HCT116 (cell line): ENCODE data around the gene RNF114. TPM values are rescaled to one million over a fixed set of nuclear protein-coding genes. Genes with fewer than 3 reads are reported as not detected.
A peak's percentile ranks its signal among the peaks of the same experiment; 100 is the strongest.

Source experiments
- ATAC-seq: fragments of 200-7000 bp; cut with Tn5 transposase; 2 replicates; pipeline ENCODE4 v1.9.1; 2020; ENCODE audit warnings: mild to moderate bottlenecking, moderate library complexity
- BruUV-seq: library from RNA; stranded (reverse); fragments of 400-500 nt; replicated peaks from 2 replicates; lab custom pipeline; 2021; lab: Mats Ljungman, UMichigan
- CTCF ChIA-PET: fragments of 300-600 bp; sonication (Branson Sonifier 250); formaldehyde crosslinking; loops from one replicate; lab custom pipeline; 2021; ENCODE audit warnings: antibody characterized with exemption; lab: Charles Lee
- POLR2A ChIA-PET: fragments of 300-600, 350-600 bp; sonication (Branson Sonifier 250); formaldehyde crosslinking; loops from one replicate; lab custom pipeline; 2021; ENCODE audit warnings: antibody characterized with exemption; lab: Charles Lee
- RAD21 ChIA-PET, 2 experiments: fragments of 300-600 bp; sonication (Branson Sonifier 250); formaldehyde crosslinking; loops; one replicate each; lab custom pipeline; 2023; ENCODE audit warnings: low total read pairs in 2 of 2; ENCODE audit not compliant: uncharacterized antibody in 2 of 2, unreplicated experiment in 2 of 2, low non-redundant PET in 1 of 2; lab: Charles Lee
- DNase-seq: peaks from one replicate; pipeline ENCODE4 v3.0.0-alpha.2; 2010; ENCODE audit warnings: low read depth, low spot score
- H2AFZ ChIP-seq: fragments of 200-600 bp; shearing (Covaris generic), sonication (generic); 2 replicates; pipeline ENCODE4 v1.6.1; 2017; ENCODE audit warnings: low read depth, mixed run types, mixed read lengths, antibody characterized with exemption, low read length; ENCODE audit not compliant: poor library complexity, severe bottlenecking
- H3K27ac ChIP-seq: 2 replicates; pipeline ENCODE4 v1.5.1; 2012; ENCODE audit warnings: low read depth, low read length
- H3K27me3 ChIP-seq: fragments of 200-600 bp; sonication (generic); 2 replicates; pipeline ENCODE4 v1.6.1; 2016; ENCODE audit warnings: mixed run types, low read length, mixed read lengths; ENCODE audit not compliant: insufficient read depth
- H3K36me3 ChIP-seq, 2 experiments: fragments of 200-500 bp in 1 of 2; fragments of 200-600 bp in 1 of 2; sonication (Bioruptor generic) in 1 of 2; sonication (generic) in 1 of 2; 2 replicates each; pipeline versions ENCODE4 v1.5.1 to v1.6.1; 2014 to 2016; ENCODE audit warnings: low read length in 2 of 2, inconsistent platforms in 1 of 2, mixed read lengths in 1 of 2, mixed run types in 1 of 2; ENCODE audit not compliant: insufficient read depth in 2 of 2, control insufficient read depth in 1 of 2
- H3K4me1 ChIP-seq, 2 experiments: fragments of 200-600 bp in 1 of 2; sonication (generic) in 1 of 2; 2 replicates each; pipeline versions ENCODE4 v1.5.1 to v1.6.1; 2012 to 2017; ENCODE audit warnings: low read length in 2 of 2, inconsistent platforms in 1 of 2, mild to moderate bottlenecking in 1 of 2, mixed read lengths in 1 of 2, mixed run types in 1 of 2, moderate library complexity in 1 of 2; ENCODE audit not compliant: insufficient read depth in 2 of 2, control insufficient read depth in 1 of 2
- H3K4me2 ChIP-seq: fragments of 200-600 bp; sonication (generic); 2 replicates; pipeline ENCODE4 v1.6.1; 2017; ENCODE audit warnings: mixed run types, low read length, mixed read lengths
- H3K4me3 ChIP-seq, 2 experiments: fragments of 200-600 bp in 1 of 2; sonication (generic) in 1 of 2; replicated peaks in 1 of 2; 2 replicates each; pipeline ENCODE4 v1.5.1; 2011 to 2016; ENCODE audit warnings: low read length in 2 of 2, control low read depth in 1 of 2, low read depth in 1 of 2, mild to moderate bottlenecking in 1 of 2, mixed read lengths in 1 of 2, mixed run types in 1 of 2
- H3K79me2 ChIP-seq: fragments of 200-600 bp; sonication (generic); 2 replicates; pipeline ENCODE4 v1.6.1; 2017; ENCODE audit warnings: mild to moderate bottlenecking, mixed run types, low read length, moderate library complexity, mixed read lengths; ENCODE audit not compliant: insufficient read depth
- H3K9ac ChIP-seq: fragments of 200-600 bp; sonication (generic); 2 replicates; pipeline ENCODE4 v1.6.1; 2016; ENCODE audit warnings: low read length, mixed read lengths
- H3K9me2 ChIP-seq: fragments of 200-600 bp; sonication (generic), shearing (Covaris generic); 2 replicates; pipeline ENCODE4 v1.6.1; 2017; ENCODE audit warnings: mixed run types, mild to moderate bottlenecking, moderate library complexity; ENCODE audit not compliant: insufficient read depth
- H3K9me3 ChIP-seq, 2 experiments: fragments of 200-500 bp in 1 of 2; fragments of 200-600 bp in 1 of 2; sonication (Bioruptor generic) in 1 of 2; sonication (generic) in 1 of 2; 2 replicates each; pipeline ENCODE4 v1.6.1; 2014 to 2017; ENCODE audit warnings: low read length in 2 of 2, mixed read lengths in 2 of 2, inconsistent platforms in 1 of 2, low read depth in 1 of 2, mild to moderate bottlenecking in 1 of 2, mixed run types in 1 of 2, moderate library complexity in 1 of 2; ENCODE audit not compliant: control insufficient read depth in 1 of 2, insufficient read depth in 1 of 2
- H4K20me1 ChIP-seq: fragments of 200-600 bp; sonication (generic), shearing (Covaris generic); 2 replicates; pipeline ENCODE4 v1.6.1; 2017; ENCODE audit warnings: mixed run types, mild to moderate bottlenecking, moderate library complexity; ENCODE audit not compliant: insufficient read depth
- CEBPB ChIP-seq: IDR thresholded peaks from 2 replicates; pipeline ENCODE4 v1.6.1; 2012; ENCODE audit warnings: low read depth
- ELF1 ChIP-seq: IDR thresholded peaks from 2 replicates; pipeline ENCODE4 v1.6.1; 2012; ENCODE audit warnings: low read depth, borderline replicate concordance
- FOSL1 ChIP-seq: IDR thresholded peaks from 2 replicates; pipeline ENCODE4 v1.6.1; 2012; ENCODE audit warnings: low read depth
- JUND ChIP-seq: IDR thresholded peaks from 2 replicates; pipeline ENCODE4 v1.6.1; 2012
- POLR2AphosphoS5 ChIP-seq: IDR thresholded peaks from 2 replicates; pipeline ENCODE4 v1.6.1; 2011; ENCODE audit warnings: mild to moderate bottlenecking, low read depth, low read length, moderate library complexity
- SIN3A ChIP-seq: IDR thresholded peaks from 2 replicates; pipeline ENCODE4 v1.6.1; 2012; ENCODE audit warnings: low read depth
- SRF ChIP-seq: IDR thresholded peaks from 2 replicates; pipeline ENCODE4 v1.6.1; 2012; ENCODE audit warnings: low read depth
- TCF7L2 ChIP-seq: IDR thresholded peaks from 2 replicates; pipeline ENCODE4 v1.7.0; 2011; ENCODE audit warnings: borderline replicate concordance, inconsistent platforms; ENCODE audit not compliant: insufficient read depth, insufficient read length; ENCODE audit errors: extremely low read depth
- YY1 ChIP-seq: IDR thresholded peaks from 2 replicates; pipeline ENCODE4 v1.6.1; 2011; ENCODE audit warnings: low read length, low read depth, moderate library complexity, mild to moderate bottlenecking; ENCODE audit not compliant: insufficient replicate concordance; ENCODE audit errors: extremely low read depth
- ZNF274 ChIP-seq: fragments of 200-500 bp; sonication (Bioruptor generic); IDR thresholded peaks from 2 replicates; pipeline ENCODE4 v1.6.1; 2014; ENCODE audit warnings: mild to moderate bottlenecking, low read depth, low read length, inconsistent platforms
- intact Hi-C: fragments of 100-400 bp; cut with micrococcal nuclease; formaldehyde crosslinking; loops from 2 replicates; pipeline ENCODE4 v1.10.0; 2022
- total RNA-seq: library from RNA; stranded (reverse); gene quantifications from one replicate; pipeline ENCODE4 v1.2.1, GENCODE V29; 2021; ENCODE audit not compliant: unreplicated experiment
- TF ChIP-seq, protein P1 (sequence below): IDR thresholded peaks from 2 replicates; pipeline ENCODE4 v1.6.1; 2011; ENCODE audit warnings: mild to moderate bottlenecking, low read length, moderate library complexity; ENCODE audit not compliant: insufficient replicate concordance; ENCODE audit errors: extremely low read depth
- TF ChIP-seq, protein P2 (sequence below), 3 experiments: fragments of 200-600 bp in 1 of 3; sonication (generic) in 1 of 3; IDR thresholded peaks in 2 of 3; conservative IDR thresholded peaks in 1 of 3; 2 replicates each; pipeline ENCODE4 v1.5.1; 2012 to 2017; ENCODE audit warnings: low read depth in 2 of 3, low read length in 2 of 3, antibody characterized with exemption in 1 of 3, borderline replicate concordance in 1 of 3, control low read depth in 1 of 3, mild to moderate bottlenecking in 1 of 3, mixed read lengths in 1 of 3, mixed run types in 1 of 3, moderate library complexity in 1 of 3; ENCODE audit not compliant: insufficient read depth in 1 of 3
- TF ChIP-seq, protein P3 (sequence below): IDR thresholded peaks from 2 replicates; pipeline ENCODE4 v1.6.1; 2012; ENCODE audit warnings: low read depth

RNF114 gene
- total RNA-seq, 1 experiment from 2014 or later, result 66.8 TPM

DNA sequence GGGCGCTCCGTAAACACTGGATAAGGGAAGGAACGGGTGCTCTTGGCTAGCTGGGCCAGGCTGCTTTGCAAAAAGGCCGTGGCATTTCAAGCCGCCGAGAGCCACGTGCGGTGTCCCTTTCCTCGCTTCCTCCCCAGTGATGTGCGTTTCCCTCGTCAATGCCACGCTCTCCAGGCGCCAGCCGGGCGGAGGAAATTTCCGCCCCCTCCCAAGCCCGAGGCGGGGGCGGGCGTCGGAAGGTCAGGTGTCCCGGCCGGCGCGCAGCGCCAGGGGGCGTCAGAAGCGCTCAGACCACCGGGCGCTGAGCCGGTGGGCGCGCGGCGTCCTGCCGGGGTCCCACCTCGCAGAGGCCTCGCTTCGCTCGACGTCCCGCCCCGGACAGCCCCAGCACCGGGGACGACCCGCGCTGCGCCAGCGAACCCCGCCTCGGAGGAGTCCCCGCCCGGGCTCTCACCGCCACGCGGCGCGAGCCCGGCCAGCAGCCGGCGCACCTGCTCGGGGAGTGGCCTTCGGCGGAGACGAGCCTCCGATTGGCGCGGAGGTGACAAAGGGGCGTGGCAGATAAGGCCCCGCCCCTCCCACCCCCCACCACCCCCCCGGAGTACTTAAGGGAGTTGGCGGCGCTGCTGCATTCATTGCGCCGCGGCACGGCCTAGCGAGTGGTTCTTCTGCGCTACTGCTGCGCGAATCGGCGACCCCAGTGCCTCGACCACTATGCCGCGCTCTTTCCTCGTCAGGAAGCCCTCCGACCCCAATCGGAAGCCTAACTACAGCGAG, 46.3 kb downstream of the RNF114 start, which contains the start of gene SNAI1 (continued):
- TF ChIP-seq FOSL1, result no peak
- no peak for TF ChIP-seq ELF1
- TF ChIP-seq ZNF274, result no peak
- no peak for TF ChIP-seq SRF
- TF ChIP-seq TCF7L2, result no peak
- TF ChIP-seq, all 23 proteins: peak for 10

DNA sequence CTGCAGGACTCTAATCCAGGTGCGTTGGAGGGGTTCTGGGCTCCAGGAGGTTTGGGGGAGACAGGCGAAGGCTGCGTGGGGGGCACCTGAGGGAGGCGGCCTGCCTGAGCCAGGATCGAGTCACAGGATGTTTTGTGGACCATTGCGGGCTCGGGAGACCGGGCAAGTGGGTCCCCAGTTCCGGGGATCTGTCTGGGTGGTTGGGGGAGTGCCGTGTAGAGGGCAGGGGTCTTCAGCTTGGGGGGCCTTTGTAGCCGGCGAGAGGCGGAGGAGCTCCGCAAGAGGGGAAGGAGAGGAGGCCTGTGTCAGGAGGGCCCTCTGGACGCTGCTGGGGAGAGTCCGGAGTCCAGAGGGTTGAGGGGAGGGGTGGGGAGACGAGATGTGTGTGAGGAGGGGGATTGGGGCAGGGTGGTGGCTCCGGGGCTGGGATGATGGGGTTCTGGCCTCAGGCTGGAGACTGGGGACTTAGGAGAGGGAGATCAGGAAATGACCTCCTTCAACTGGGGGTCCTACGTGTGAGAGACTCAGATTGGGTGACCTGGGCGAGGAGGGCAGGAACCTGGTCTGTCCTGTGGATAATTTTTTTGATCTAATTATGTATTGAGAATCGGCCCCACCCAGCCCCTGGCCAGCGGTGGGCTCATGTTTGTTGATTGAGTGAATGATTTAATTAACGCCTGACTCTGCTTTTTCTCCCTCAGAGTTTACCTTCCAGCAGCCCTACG, 47.1 kb downstream of the RNF114 start:
- Histone ChIP-seq H3K4me2 (peak overlapping the region; percentile 100), H3K9me2 (no peaks in the 10 kb centered on the region), H3K4me1 (peaks cover 12 to 69% of the 10 kb centered on the region in 2 experiments), H4K20me1 (no peaks in the 10 kb centered on the region), H3K27me3 (no peaks in the 10 kb centered on the region), H3K79me2 (peaks cover 49% of the 10 kb centered on the region), H3K4me3 (peak overlapping the region; percentile 69 to 100), H3K27ac (peak overlapping the region; percentile 86), H3K9ac (peak overlapping the region; percentile 100), H3K36me3 (peaks cover 19 to 46% of the 10 kb centered on the region in 2 experiments), H2AFZ (no peak overlapping the region), H3K9me3 (no peaks in the 10 kb centered on the region)
- no TSS peak for BruUV-seq
- ChIA-PET RAD21 (no interaction called here), POLR2A (interaction anchor here (0.7 kb wide), 2 partner anchors 87 to 266 kb away, joined by 3 read pairs; no protein-coding TSS in a partner anchor), CTCF (interaction anchor here (1.4 kb wide), 1 partner anchor 88 kb away, joined by 7 read pairs; no protein-coding TSS in a partner anchor)
- intact Hi-C loops, result loop anchor here (5.0 kb wide), 1 partner anchor 184 kb away; no protein-coding TSS in a partner anchor
- DNase-seq (no peak), ATAC-seq (no peak)
- no peak for TF ChIP-seq POLR2AphosphoS5
- TF ChIP-seq ZNF274, result no peak
- TF ChIP-seq, protein P1, sequence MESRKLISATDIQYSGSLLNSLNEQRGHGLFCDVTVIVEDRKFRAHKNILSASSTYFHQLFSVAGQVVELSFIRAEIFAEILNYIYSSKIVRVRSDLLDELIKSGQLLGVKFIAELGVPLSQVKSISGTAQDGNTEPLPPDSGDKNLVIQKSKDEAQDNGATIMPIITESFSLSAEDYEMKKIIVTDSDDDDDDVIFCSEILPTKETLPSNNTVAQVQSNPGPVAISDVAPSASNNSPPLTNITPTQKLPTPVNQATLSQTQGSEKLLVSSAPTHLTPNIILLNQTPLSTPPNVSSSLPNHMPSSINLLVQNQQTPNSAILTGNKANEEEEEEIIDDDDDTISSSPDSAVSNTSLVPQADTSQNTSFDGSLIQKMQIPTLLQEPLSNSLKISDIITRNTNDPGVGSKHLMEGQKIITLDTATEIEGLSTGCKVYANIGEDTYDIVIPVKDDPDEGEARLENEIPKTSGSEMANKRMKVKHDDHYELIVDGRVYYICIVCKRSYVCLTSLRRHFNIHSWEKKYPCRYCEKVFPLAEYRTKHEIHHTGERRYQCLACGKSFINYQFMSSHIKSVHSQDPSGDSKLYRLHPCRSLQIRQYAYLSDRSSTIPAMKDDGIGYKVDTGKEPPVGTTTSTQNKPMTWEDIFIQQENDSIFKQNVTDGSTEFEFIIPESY, result no peak
- no peak for TF ChIP-seq YY1
- TF ChIP-seq FOSL1, result no peak
- no peak for TF ChIP-seq SRF
- TF ChIP-seq, protein P2, sequence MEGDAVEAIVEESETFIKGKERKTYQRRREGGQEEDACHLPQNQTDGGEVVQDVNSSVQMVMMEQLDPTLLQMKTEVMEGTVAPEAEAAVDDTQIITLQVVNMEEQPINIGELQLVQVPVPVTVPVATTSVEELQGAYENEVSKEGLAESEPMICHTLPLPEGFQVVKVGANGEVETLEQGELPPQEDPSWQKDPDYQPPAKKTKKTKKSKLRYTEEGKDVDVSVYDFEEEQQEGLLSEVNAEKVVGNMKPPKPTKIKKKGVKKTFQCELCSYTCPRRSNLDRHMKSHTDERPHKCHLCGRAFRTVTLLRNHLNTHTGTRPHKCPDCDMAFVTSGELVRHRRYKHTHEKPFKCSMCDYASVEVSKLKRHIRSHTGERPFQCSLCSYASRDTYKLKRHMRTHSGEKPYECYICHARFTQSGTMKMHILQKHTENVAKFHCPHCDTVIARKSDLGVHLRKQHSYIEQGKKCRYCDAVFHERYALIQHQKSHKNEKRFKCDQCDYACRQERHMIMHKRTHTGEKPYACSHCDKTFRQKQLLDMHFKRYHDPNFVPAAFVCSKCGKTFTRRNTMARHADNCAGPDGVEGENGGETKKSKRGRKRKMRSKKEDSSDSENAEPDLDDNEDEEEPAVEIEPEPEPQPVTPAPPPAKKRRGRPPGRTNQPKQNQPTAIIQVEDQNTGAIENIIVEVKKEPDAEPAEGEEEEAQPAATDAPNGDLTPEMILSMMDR (IDR thresholded peaks at IDR 0.05 in 2 of 3, conservative IDR thresholded peaks at IDR 0.05 in 1 of 3; ENCODE audit: borderline replicate concordance in 1 of 3, insufficient read depth in 1 of 3, low read depth in 2 of 3, low read length in 2 of 3), result no peak
- TF ChIP-seq JUND, result no peak
- TF ChIP-seq, protein P3, sequence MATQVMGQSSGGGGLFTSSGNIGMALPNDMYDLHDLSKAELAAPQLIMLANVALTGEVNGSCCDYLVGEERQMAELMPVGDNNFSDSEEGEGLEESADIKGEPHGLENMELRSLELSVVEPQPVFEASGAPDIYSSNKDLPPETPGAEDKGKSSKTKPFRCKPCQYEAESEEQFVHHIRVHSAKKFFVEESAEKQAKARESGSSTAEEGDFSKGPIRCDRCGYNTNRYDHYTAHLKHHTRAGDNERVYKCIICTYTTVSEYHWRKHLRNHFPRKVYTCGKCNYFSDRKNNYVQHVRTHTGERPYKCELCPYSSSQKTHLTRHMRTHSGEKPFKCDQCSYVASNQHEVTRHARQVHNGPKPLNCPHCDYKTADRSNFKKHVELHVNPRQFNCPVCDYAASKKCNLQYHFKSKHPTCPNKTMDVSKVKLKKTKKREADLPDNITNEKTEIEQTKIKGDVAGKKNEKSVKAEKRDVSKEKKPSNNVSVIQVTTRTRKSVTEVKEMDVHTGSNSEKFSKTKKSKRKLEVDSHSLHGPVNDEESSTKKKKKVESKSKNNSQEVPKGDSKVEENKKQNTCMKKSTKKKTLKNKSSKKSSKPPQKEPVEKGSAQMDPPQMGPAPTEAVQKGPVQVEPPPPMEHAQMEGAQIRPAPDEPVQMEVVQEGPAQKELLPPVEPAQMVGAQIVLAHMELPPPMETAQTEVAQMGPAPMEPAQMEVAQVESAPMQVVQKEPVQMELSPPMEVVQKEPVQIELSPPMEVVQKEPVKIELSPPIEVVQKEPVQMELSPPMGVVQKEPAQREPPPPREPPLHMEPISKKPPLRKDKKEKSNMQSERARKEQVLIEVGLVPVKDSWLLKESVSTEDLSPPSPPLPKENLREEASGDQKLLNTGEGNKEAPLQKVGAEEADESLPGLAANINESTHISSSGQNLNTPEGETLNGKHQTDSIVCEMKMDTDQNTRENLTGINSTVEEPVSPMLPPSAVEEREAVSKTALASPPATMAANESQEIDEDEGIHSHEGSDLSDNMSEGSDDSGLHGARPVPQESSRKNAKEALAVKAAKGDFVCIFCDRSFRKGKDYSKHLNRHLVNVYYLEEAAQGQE, result no peak
- TF ChIP-seq SIN3A, result no peak
- TF ChIP-seq CEBPB, result no peak
